ENCODE data around the gene UBE2D2. TPM values are rescaled to one million over a fixed set of nuclear protein-coding genes. Genes with fewer than 3 reads are reported as not detected.

The UBE2D2 gene
- total and polyA plus RNA-seq, 10 of the 15 experiments (the other 5 are each of a cell fraction or from before 2014, with no cell fraction given): 58.6 to 245 (median 128) TPM

GRCh38 chr5:139524446-139524845 lies 36.7 kb upstream of the UBE2D2 start:
- 48% methylated on average over 4 of the region's 4 CpGs for WGBS (ENCODE audit: insufficient coverage, insufficient replicate concordance, low lambda C conversion rate, missing lambda C conversion rate)
- ChIA-PET POLR2A (interaction anchor here (0.6 to 3.1 kb wide), 17 partner anchors 9 to 477 kb away, joined by 3 to 25 read pairs (median 4); partner anchors contain the start of genes ECSCR and UBE2D2), RAD21 (ENCODE audit: unreplicated experiment) (interaction anchor here (1.0 to 4.1 kb wide), 13 partner anchors 9 to 166 kb away, joined by 3 to 39 read pairs (median 4); partner anchors contain the start of gene UBE2D2), SMC1A (ENCODE audit: uncharacterized antibody, unreplicated experiment) (interaction anchor here (0.6 to 2.4 kb wide), 21 partner anchors 9 to 134 kb away, joined by 3 to 8 read pairs (median 3); no protein-coding TSS in a partner anchor), CTCF (interaction anchor here (0.8 to 3.3 kb wide), 9 partner anchors 9 to 239 kb away, joined by 3 to 17 read pairs (median 6); no protein-coding TSS in a partner anchor)
- H3K4me2 ChIP-seq (ENCODE audit: control insufficient read depth, insufficient read depth): no peak overlapping the region
- DNase-seq (ENCODE audit: low read depth, low spot score) (no peak), ATAC-seq (no peak; the same call in 2 of the 3 replicates), FAIRE-seq (no peak)
- H4K20me1 ChIP-seq (ENCODE audit: control insufficient read depth, insufficient read depth): no peaks in the 10 kb centered on the region
- H3K9ac ChIP-seq (ENCODE audit: control insufficient read depth, insufficient read depth, low read length): no peak overlapping the region
- no peak overlapping the region for H3K4me3 ChIP-seq
- H2AFZ ChIP-seq (ENCODE audit: control insufficient read depth, low read depth, low read length): peak overlapping the region; percentile 59; the same call in 1 of the 2 replicates
- TF ChIP-seq TARDBP (IDR thresholded peaks at IDR 0.05; ENCODE audit: borderline replicate concordance) (no peak), SPI1 (IDR thresholded peaks at IDR 0.05; ENCODE audit: borderline replicate concordance, insufficient read depth, low read depth, low read length) (no peak), ZNF274 (IDR thresholded peaks at IDR 0.05; ENCODE audit: insufficient read depth, insufficient read length) (no peak), RB1 (IDR thresholded peaks at IDR 0.05; ENCODE audit: borderline replicate concordance) (no peak), PBX3 (IDR thresholded peaks at IDR 0.05; ENCODE audit: insufficient replicate concordance, low read depth, low read length) (no peak), TCF3 (IDR thresholded peaks at IDR 0.05; ENCODE audit: borderline replicate concordance, insufficient read depth, low read depth, low read length) (no peak), E4F1 (IDR thresholded peaks at IDR 0.05; ENCODE audit: borderline replicate concordance, partially characterized antibody) (no peak), ASH2L (IDR thresholded peaks at IDR 0.05; ENCODE audit: borderline replicate concordance, low read depth) (no peak), EP300 (IDR thresholded peaks at IDR 0.05; ENCODE audit: borderline replicate concordance in 1 of 2, control insufficient read depth in 1 of 2, low read depth in 2 of 2, low read length in 2 of 2) (no peak), MXI1 (IDR thresholded peaks at IDR 0.05; ENCODE audit: low read depth, low read length) (no peak), KLF5 (IDR thresholded peaks at IDR 0.05; ENCODE audit: partially characterized antibody) (no peak), HDAC2 (IDR thresholded peaks at IDR 0.05) (no peak), MEF2B (IDR thresholded peaks at IDR 0.05; ENCODE audit: partially characterized antibody, poor library complexity, severe bottlenecking) (no peak), BRCA1 (IDR thresholded peaks at IDR 0.05; ENCODE audit: low read depth, low read length) (no peak), SMC3 (IDR thresholded peaks at IDR 0.05; ENCODE audit: borderline replicate concordance, low read length) (no peak)
- TF ChIP-seq, protein P1, sequence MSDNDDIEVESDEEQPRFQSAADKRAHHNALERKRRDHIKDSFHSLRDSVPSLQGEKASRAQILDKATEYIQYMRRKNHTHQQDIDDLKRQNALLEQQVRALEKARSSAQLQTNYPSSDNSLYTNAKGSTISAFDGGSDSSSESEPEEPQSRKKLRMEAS (IDR thresholded peaks at IDR 0.05; ENCODE audit: low read depth, low read length): no peak
- TF ChIP-seq, protein P2, sequence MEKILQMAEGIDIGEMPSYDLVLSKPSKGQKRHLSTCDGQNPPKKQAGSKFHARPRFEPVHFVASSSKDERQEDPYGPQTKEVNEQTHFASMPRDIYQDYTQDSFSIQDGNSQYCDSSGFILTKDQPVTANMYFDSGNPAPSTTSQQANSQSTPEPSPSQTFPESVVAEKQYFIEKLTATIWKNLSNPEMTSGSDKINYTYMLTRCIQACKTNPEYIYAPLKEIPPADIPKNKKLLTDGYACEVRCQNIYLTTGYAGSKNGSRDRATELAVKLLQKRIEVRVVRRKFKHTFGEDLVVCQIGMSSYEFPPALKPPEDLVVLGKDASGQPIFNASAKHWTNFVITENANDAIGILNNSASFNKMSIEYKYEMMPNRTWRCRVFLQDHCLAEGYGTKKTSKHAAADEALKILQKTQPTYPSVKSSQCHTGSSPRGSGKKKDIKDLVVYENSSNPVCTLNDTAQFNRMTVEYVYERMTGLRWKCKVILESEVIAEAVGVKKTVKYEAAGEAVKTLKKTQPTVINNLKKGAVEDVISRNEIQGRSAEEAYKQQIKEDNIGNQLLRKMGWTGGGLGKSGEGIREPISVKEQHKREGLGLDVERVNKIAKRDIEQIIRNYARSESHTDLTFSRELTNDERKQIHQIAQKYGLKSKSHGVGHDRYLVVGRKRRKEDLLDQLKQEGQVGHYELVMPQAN (conservative IDR thresholded peaks at IDR 0.05): no peak
- no TSS peak for BruUV-seq (replicated peaks)
- in situ Hi-C loops (cut with MboI): no loop called here
- intact Hi-C loops (cut with micrococcal nuclease; ENCODE audit: unreplicated experiment): no loop called here
- H3K36me3 ChIP-seq (ENCODE audit: control insufficient read depth in 2 of 2, insufficient read depth in 2 of 2, low read length in 1 of 2): no peaks in the 10 kb centered on the region; a peak in 1 of 4 replicates
- H3K4me1 ChIP-seq (ENCODE audit: control insufficient read depth, insufficient read depth, low read length): peaks cover 28% of the 10 kb centered on the region
- peaks cover 22% of the 10 kb centered on the region for H3K79me2 ChIP-seq (ENCODE audit: control insufficient read depth, insufficient read depth, low read length)
- no peaks in the 10 kb centered on the region for H3K27me3 ChIP-seq (replicated peaks in 1 of 2; ENCODE audit: control insufficient read depth in 2 of 2, insufficient read depth in 2 of 2, low read length in 1 of 2)
- H3K27ac ChIP-seq (ENCODE audit: control insufficient read depth, insufficient read depth): peak overlapping the region; percentile 59; the same call in 1 of the 2 replicates
- H3K9me3 ChIP-seq (replicated peaks; ENCODE audit: control insufficient read depth, insufficient read depth, low read length): no peaks in the 10 kb centered on the region; the same call in 2 of the 3 replicates
